Endothelial cell of umbilical vein (primary cell): ENCODE data around the gene LAMC1.

Experiments used
- CTCF ChIP-seq, 2 donors: IDR thresholded peaks; 1 replicate in 1 of 2; 2 replicates in 1 of 2; pipeline ENCODE4 v1.5.1; 2011; ENCODE audit warnings: low read length in 2 of 2, mild to moderate bottlenecking in 2 of 2, moderate library complexity in 2 of 2, control low read depth in 1 of 2, inconsistent platforms in 1 of 2, low read depth in 1 of 2; ENCODE audit not compliant: insufficient read depth in 1 of 2; ENCODE audit errors: extremely low read depth in 1 of 2
- EZH2 ChIP-seq: IDR thresholded peaks from 2 replicates; pipeline ENCODE4 v1.6.1; 2012; ENCODE audit warnings: borderline replicate concordance, low read depth, mild to moderate bottlenecking, moderate library complexity, low read length, inconsistent platforms; ENCODE audit not compliant: severe bottlenecking
- MAX ChIP-seq: IDR thresholded peaks from 2 replicates; pipeline ENCODE4 v1.6.1; 2011; ENCODE audit not compliant: insufficient read depth, insufficient read length
- POLR2A ChIP-seq: IDR thresholded peaks from 2 replicates; pipeline ENCODE4 v1.6.1; 2012; ENCODE audit warnings: low read depth, mild to moderate bottlenecking, control low read depth, low read length
- POLR2AphosphoS5 ChIP-seq: IDR thresholded peaks from 2 replicates; pipeline ENCODE4 v1.6.1; 2012; ENCODE audit warnings: low read depth, mild to moderate bottlenecking, control low read depth, low read length, moderate library complexity; ENCODE audit not compliant: insufficient read depth

- TF ChIP-seq CTCF (IDR thresholded peaks at IDR 0.05; ENCODE audit: extremely low read depth in 1 of 2, insufficient read depth in 1 of 2, low read depth in 1 of 2, low read length in 2 of 2) (no peak), MAX (no peak), POLR2A (no peak), POLR2AphosphoS5 (no peak), EZH2 (no peak)
Measured at GRCh38 chr1:183038913-183039312, 15.7 kb downstream of the LAMC1 start.
